GM12872 (cell line): Measurements from ENCODE around the gene C10orf95.

ENCODE experiments used
- CTCF ChIP-seq: IDR thresholded peaks from 3 replicates; pipeline ENCODE4 v1.5.1; 2011; ENCODE audit warnings: low read depth, mild to moderate bottlenecking, low read length, moderate library complexity; ENCODE audit not compliant: insufficient read depth

C10orf95 gene

GRCh38 chr10:102416695-102417094 lies 34.6 kb downstream of the C10orf95 start:
- no peak for TF ChIP-seq CTCF

DNA sequence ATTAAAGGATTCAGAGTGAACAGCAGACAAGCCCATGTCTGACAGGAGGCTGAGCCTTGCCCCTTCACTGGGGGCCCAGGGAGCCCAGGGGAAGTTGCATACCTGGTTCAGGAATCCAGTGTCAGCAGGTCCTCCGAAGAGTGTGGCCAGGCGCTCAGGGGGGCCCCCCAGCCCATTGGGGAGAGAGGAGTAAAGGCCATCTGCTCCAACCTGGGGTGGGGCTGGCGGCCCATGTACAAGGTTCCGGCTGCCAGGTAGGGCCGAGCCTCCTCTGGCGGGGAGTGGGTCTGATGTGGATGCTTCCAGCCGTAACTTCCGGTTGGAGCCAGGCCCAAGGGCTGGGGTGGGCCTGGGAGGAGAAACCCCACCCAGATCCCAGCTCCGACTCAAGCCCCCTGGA lies 35.1 kb downstream of the C10orf95 start:
- no peak for TF ChIP-seq CTCF

- TF ChIP-seq CTCF = no peak
Measured at GRCh38 chr10:102414749-102415148, 36.6 kb downstream of the C10orf95 start.

GRCh38 chr10:102413806-102414561 lies 37.4 kb downstream of the C10orf95 start:
- no peak for TF ChIP-seq CTCF

GRCh38 chr10:102413053-102413705 lies 38.2 kb downstream of the C10orf95 start:
- no peak for TF ChIP-seq CTCF

DNA sequence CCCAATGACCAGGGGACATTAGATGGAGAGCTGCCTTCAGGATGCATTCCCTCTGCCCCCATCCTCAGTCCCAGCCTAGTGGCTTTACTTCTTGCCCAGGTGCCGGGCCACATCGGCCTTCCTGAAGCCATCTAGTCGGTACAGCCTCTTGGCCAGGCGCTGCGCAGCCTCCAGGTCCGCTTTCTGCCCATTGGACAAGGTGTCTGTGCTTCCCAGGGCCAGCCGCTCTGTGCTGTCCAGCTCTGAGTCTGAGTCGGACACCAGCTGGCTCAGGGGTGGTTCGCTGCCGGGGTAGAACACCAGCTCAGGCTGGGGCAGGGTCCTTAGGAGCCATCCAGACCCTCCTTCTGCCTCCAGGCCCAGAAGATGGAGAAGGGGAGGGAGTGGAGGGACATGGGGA lies 39.0 kb downstream of the C10orf95 start:
- TF ChIP-seq CTCF = no peak

GRCh38 chr10:102411341-102412255 lies 39.7 kb downstream of the C10orf95 start:
- TF ChIP-seq CTCF = no peak
